HG03439 (cell line): ENCODE measurements around the gene ACVR2B.

Source experiments
- ATAC-seq: cut with Tn5 transposase; IDR thresholded peaks from one replicate; pipeline ENCODE4 v1.9.1; 2021; ENCODE audit warnings: mild to moderate bottlenecking, moderate library complexity; ENCODE audit not compliant: unreplicated experiment

The ACVR2B gene

GRCh38 chr3:38480930-38481329 is 27.2 kb downstream of the ACVR2B start:
- no peak for ATAC-seq

GRCh38 chr3:38482951-38483350 is 29.3 kb downstream of the ACVR2B start:
- no peak for ATAC-seq

GRCh38 chr3:38487323-38487722 is 33.6 kb downstream of the ACVR2B start:
- ATAC-seq, result peak; percentile 60

- ATAC-seq, result no peak
These were observed 35.3 kb downstream of the ACVR2B start for GRCh38 chr3:38488949-38489348.

- ATAC-seq, result no peak
These were observed 36.1 kb downstream of the ACVR2B start for GRCh38 chr3:38489766-38490165.

GRCh38 chr3:38490281-38491030 is 36.8 kb downstream of the ACVR2B start:
- no peak for ATAC-seq

- no peak for ATAC-seq
These were observed 37.5 kb downstream of the ACVR2B start for GRCh38 chr3:38491215-38491614.

- no peak for ATAC-seq
These were observed 39.3 kb downstream of the ACVR2B start for GRCh38 chr3:38493031-38493430.

GRCh38 chr3:38496131-38496910 is 42.6 kb downstream of the ACVR2B start, which contains the start of gene EXOG:
Gene EXOG (plus strand): TSS chr3:38496340. CDS start chr3:38496368, 28 bp downstream.
- peak; percentile 82 for ATAC-seq

- ATAC-seq, result no peak
These were observed 43.3 kb downstream of the ACVR2B start for GRCh38 chr3:38497031-38497430.

GRCh38 chr3:38500688-38501417 is 47.2 kb downstream of the ACVR2B start:
- ATAC-seq, result no peak

GRCh38 chr3:38507120-38507519 is 53.4 kb downstream of the ACVR2B start:
- peak; percentile 86 for ATAC-seq

- ATAC-seq, result no peak
These were observed 56.0 kb downstream of the ACVR2B start for GRCh38 chr3:38509732-38510131.

- no peak for ATAC-seq
These were observed 56.9 kb downstream of the ACVR2B start for GRCh38 chr3:38510631-38511030.

- no peak for ATAC-seq
These were observed 57.9 kb downstream of the ACVR2B start for GRCh38 chr3:38511546-38511945.

- ATAC-seq, result no peak
These were observed 61.7 kb downstream of the ACVR2B start for GRCh38 chr3:38515367-38515766.

- ATAC-seq, result no peak
These were observed 63.0 kb downstream of the ACVR2B start for GRCh38 chr3:38516669-38517068.

GRCh38 chr3:38519000-38519399 is 65.3 kb downstream of the ACVR2B start:
- ATAC-seq, result no peak

- ATAC-seq, result no peak
These were observed 66.0 kb downstream of the ACVR2B start for GRCh38 chr3:38519651-38520050.

GRCh38 chr3:38521391-38521987 is 67.8 kb downstream of the ACVR2B start:
- no peak for ATAC-seq

- ATAC-seq, result no peak
These were observed 68.3 kb downstream of the ACVR2B start for GRCh38 chr3:38522002-38522401.
